Measurements from ENCODE around the gene CHST15.

The CHST15 gene

GRCh38 chr10:124076148-124076733 lies 17.2 kb downstream of the CHST15 start:
- Histone ChIP-seq H3K36me3 (ENCODE audit: insufficient read depth, low read length) (no peaks in the 10 kb centered on the region), H3K4me3 (ENCODE audit: low read depth in 1 of 2, low read length in 2 of 2) (no peak overlapping the region), H3K9me3 (ENCODE audit: low read length) (no peaks in the 10 kb centered on the region), H3K4me1 (ENCODE audit: insufficient read depth, low read length) (peaks cover 82% of the 10 kb centered on the region), H3K27me3 (ENCODE audit: control insufficient read depth in 1 of 2, insufficient read depth in 2 of 2, low read length in 2 of 2) (no peaks in the 10 kb centered on the region), H3K27ac (ENCODE audit: low read depth, low read length) (peak overlapping the region; percentile 66), H3K9ac (ENCODE audit: low read length) (peak overlapping the region; percentile 2)

- Histone ChIP-seq H3K27me3 (ENCODE audit: control insufficient read depth in 1 of 2, insufficient read depth in 2 of 2, low read length in 2 of 2) (no peaks in the 10 kb centered on the region), H3K9ac (ENCODE audit: low read length) (peak overlapping the region; percentile 2), H3K27ac (ENCODE audit: low read depth, low read length) (peak overlapping the region; percentile 81), H3K4me3 (ENCODE audit: low read depth in 1 of 2, low read length in 2 of 2) (peak overlapping the region in 1 of 2 donors; percentile 17), H3K4me1 (ENCODE audit: insufficient read depth, low read length) (peaks cover 80% of the 10 kb centered on the region), H3K9me3 (ENCODE audit: low read length) (no peaks in the 10 kb centered on the region), H3K36me3 (ENCODE audit: insufficient read depth, low read length) (no peaks in the 10 kb centered on the region)
Measured at GRCh38 chr10:124075231-124075955, 18.0 kb downstream of the CHST15 start.

GRCh38 chr10:124074501-124075109 lies 18.8 kb downstream of the CHST15 start:
- Histone ChIP-seq H3K9ac (ENCODE audit: low read length) (no peak overlapping the region), H3K27ac (ENCODE audit: low read depth, low read length) (peak overlapping the region; percentile 81), H3K27me3 (ENCODE audit: control insufficient read depth in 1 of 2, insufficient read depth in 2 of 2, low read length in 2 of 2) (no peaks in the 10 kb centered on the region), H3K36me3 (ENCODE audit: insufficient read depth, low read length) (no peaks in the 10 kb centered on the region), H3K4me3 (ENCODE audit: low read depth in 1 of 2, low read length in 2 of 2) (no peak overlapping the region), H3K9me3 (ENCODE audit: low read length) (no peaks in the 10 kb centered on the region), H3K4me1 (ENCODE audit: insufficient read depth, low read length) (peaks cover 72% of the 10 kb centered on the region)

GRCh38 chr10:124073978-124074377 lies 19.4 kb downstream of the CHST15 start:
- no peak overlapping the region for H3K27ac ChIP-seq (ENCODE audit: low read depth, low read length)
- no peaks in the 10 kb centered on the region for H3K9me3 ChIP-seq (ENCODE audit: low read length)
- H3K36me3 ChIP-seq (ENCODE audit: insufficient read depth, low read length), result no peaks in the 10 kb centered on the region
- H3K9ac ChIP-seq (ENCODE audit: low read length), result no peak overlapping the region
- H3K27me3 ChIP-seq (ENCODE audit: control insufficient read depth in 1 of 2, insufficient read depth in 2 of 2, low read length in 2 of 2), result no peaks in the 10 kb centered on the region
- H3K4me1 ChIP-seq (ENCODE audit: insufficient read depth, low read length), result peaks cover 68% of the 10 kb centered on the region
- no peak overlapping the region for H3K4me3 ChIP-seq (ENCODE audit: low read depth in 1 of 2, low read length in 2 of 2)

- Histone ChIP-seq H3K9me3 (ENCODE audit: low read length) (no peaks in the 10 kb centered on the region), H3K9ac (ENCODE audit: low read length) (no peak overlapping the region), H3K4me3 (ENCODE audit: low read depth in 1 of 2, low read length in 2 of 2) (no peak overlapping the region), H3K4me1 (ENCODE audit: insufficient read depth, low read length) (peaks cover 64% of the 10 kb centered on the region), H3K27me3 (ENCODE audit: control insufficient read depth in 1 of 2, insufficient read depth in 2 of 2, low read length in 2 of 2) (no peaks in the 10 kb centered on the region), H3K36me3 (ENCODE audit: insufficient read depth, low read length) (no peaks in the 10 kb centered on the region), H3K27ac (ENCODE audit: low read depth, low read length) (no peak overlapping the region)
Measured at GRCh38 chr10:124072541-124072940, 20.9 kb downstream of the CHST15 start.

- Histone ChIP-seq H3K36me3 (ENCODE audit: insufficient read depth, low read length) (no peaks in the 10 kb centered on the region), H3K9me3 (ENCODE audit: low read length) (no peaks in the 10 kb centered on the region), H3K9ac (ENCODE audit: low read length) (no peak overlapping the region), H3K4me1 (ENCODE audit: insufficient read depth, low read length) (peaks cover 64% of the 10 kb centered on the region), H3K27ac (ENCODE audit: low read depth, low read length) (no peak overlapping the region), H3K27me3 (ENCODE audit: control insufficient read depth in 1 of 2, insufficient read depth in 2 of 2, low read length in 2 of 2) (no peaks in the 10 kb centered on the region), H3K4me3 (ENCODE audit: low read depth in 1 of 2, low read length in 2 of 2) (no peak overlapping the region)
Measured at GRCh38 chr10:124072106-124072505, 21.3 kb downstream of the CHST15 start.

GRCh38 chr10:124071141-124071540 lies 22.3 kb downstream of the CHST15 start:
- Histone ChIP-seq H3K36me3 (ENCODE audit: insufficient read depth, low read length) (no peaks in the 10 kb centered on the region), H3K4me3 (ENCODE audit: low read depth in 1 of 2, low read length in 2 of 2) (no peak overlapping the region), H3K4me1 (ENCODE audit: insufficient read depth, low read length) (peaks cover 67% of the 10 kb centered on the region), H3K27ac (ENCODE audit: low read depth, low read length) (no peak overlapping the region), H3K9ac (ENCODE audit: low read length) (no peak overlapping the region), H3K9me3 (ENCODE audit: low read length) (no peaks in the 10 kb centered on the region), H3K27me3 (ENCODE audit: control insufficient read depth in 1 of 2, insufficient read depth in 2 of 2, low read length in 2 of 2) (no peaks in the 10 kb centered on the region)

GRCh38 chr10:124070666-124071065 lies 22.7 kb downstream of the CHST15 start:
- H3K4me3 ChIP-seq (ENCODE audit: low read depth in 1 of 2, low read length in 2 of 2), result no peak overlapping the region
- no peaks in the 10 kb centered on the region for H3K36me3 ChIP-seq (ENCODE audit: insufficient read depth, low read length)
- no peak overlapping the region for H3K27ac ChIP-seq (ENCODE audit: low read depth, low read length)
- H3K9ac ChIP-seq (ENCODE audit: low read length), result no peak overlapping the region
- peaks cover 67% of the 10 kb centered on the region for H3K4me1 ChIP-seq (ENCODE audit: insufficient read depth, low read length)
- H3K27me3 ChIP-seq (ENCODE audit: control insufficient read depth in 1 of 2, insufficient read depth in 2 of 2, low read length in 2 of 2), result no peaks in the 10 kb centered on the region
- no peaks in the 10 kb centered on the region for H3K9me3 ChIP-seq (ENCODE audit: low read length)

GRCh38 chr10:124069341-124070264 lies 23.8 kb downstream of the CHST15 start:
- Histone ChIP-seq H3K4me3 (ENCODE audit: low read depth in 1 of 2, low read length in 2 of 2) (no peak overlapping the region), H3K4me1 (ENCODE audit: insufficient read depth, low read length) (peaks cover 67% of the 10 kb centered on the region), H3K36me3 (ENCODE audit: insufficient read depth, low read length) (no peaks in the 10 kb centered on the region), H3K27ac (ENCODE audit: low read depth, low read length) (no peak overlapping the region), H3K27me3 (ENCODE audit: control insufficient read depth in 1 of 2, insufficient read depth in 2 of 2, low read length in 2 of 2) (no peaks in the 10 kb centered on the region), H3K9ac (ENCODE audit: low read length) (no peak overlapping the region), H3K9me3 (ENCODE audit: low read length) (no peaks in the 10 kb centered on the region)

- Histone ChIP-seq H3K4me3 (ENCODE audit: low read depth in 1 of 2, low read length in 2 of 2) (no peak overlapping the region), H3K4me1 (ENCODE audit: insufficient read depth, low read length) (peaks cover 67% of the 10 kb centered on the region), H3K27me3 (ENCODE audit: control insufficient read depth in 1 of 2, insufficient read depth in 2 of 2, low read length in 2 of 2) (no peaks in the 10 kb centered on the region), H3K27ac (ENCODE audit: low read depth, low read length) (no peak overlapping the region), H3K9ac (ENCODE audit: low read length) (no peak overlapping the region), H3K9me3 (ENCODE audit: low read length) (no peaks in the 10 kb centered on the region), H3K36me3 (ENCODE audit: insufficient read depth, low read length) (no peaks in the 10 kb centered on the region)
Measured at GRCh38 chr10:124068929-124069328, 24.5 kb downstream of the CHST15 start.

- H3K9me3 ChIP-seq (ENCODE audit: low read length), result no peaks in the 10 kb centered on the region
- H3K4me1 ChIP-seq (ENCODE audit: insufficient read depth, low read length), result peaks cover 69% of the 10 kb centered on the region
- H3K4me3 ChIP-seq (ENCODE audit: low read depth in 1 of 2, low read length in 2 of 2), result no peak overlapping the region
- H3K9ac ChIP-seq (ENCODE audit: low read length), result no peak overlapping the region
- no peak overlapping the region for H3K27ac ChIP-seq (ENCODE audit: low read depth, low read length)
- H3K36me3 ChIP-seq (ENCODE audit: insufficient read depth, low read length), result no peaks in the 10 kb centered on the region
- H3K27me3 ChIP-seq (ENCODE audit: control insufficient read depth in 1 of 2, insufficient read depth in 2 of 2, low read length in 2 of 2), result no peaks in the 10 kb centered on the region
Measured at GRCh38 chr10:124067825-124068400, 25.5 kb downstream of the CHST15 start.

Data from muscle layer of colon (tissue), 2 donors.